Pancreas (tissue), 10 donors: ENCODE measurements around the gene SFTPB. TPM values are rescaled to one million over a fixed set of nuclear protein-coding genes. Genes with fewer than 3 reads are reported as not detected.

Experiments used
- ATAC-seq, 4 donors: fragments of 200-7000 bp; cut with Tn5 transposase; one replicate each; pipeline versions ENCODE4 v1.8.0 to v1.9.1; 2020; ENCODE audit warnings: mild to moderate bottlenecking in 4 of 4, moderate library complexity in 4 of 4
- DNase-seq, 6 donors: peaks; one replicate each; pipeline ENCODE4 v3.0.0-alpha.2; 2020
- FAIRE-seq: peaks from 2 replicates; lab custom pipeline; 2012; peaks lifted over from hg19 to GRCh38; lab: Jason Lieb, UNC
- H3K27ac ChIP-seq, 4 donors: fragments of 200-600 bp; sonication (generic); 1 replicate in 3 of 4; 2 replicates in 1 of 4; pipeline versions ENCODE4 v1.5.0 to v1.8.0; 2020
- H3K27me3 ChIP-seq, 4 donors: fragments of 200-600 bp; one replicate each; pipeline ENCODE4 v1.8.0; 2021
- H3K36me3 ChIP-seq, 3 donors: fragments of 200-600 bp; sonication (generic) in 1 of 3; one replicate each; pipeline versions ENCODE4 v1.5.0 to v1.8.0; 2020 to 2021
- H3K4me1 ChIP-seq, 3 donors: fragments of 200-600 bp; one replicate each; pipeline ENCODE4 v1.8.0; 2021
- H3K4me3 ChIP-seq, 4 donors: fragments of 200-600 bp; sonication (generic) in 2 of 4; one replicate each; pipeline versions ENCODE4 v1.5.0 to v1.8.0; 2020 to 2021
- H3K9me3 ChIP-seq, 4 donors: fragments of 200-600 bp; one replicate each; pipeline ENCODE4 v1.8.0; 2021
- WGBS, 2 donors: extraction: QIAGEN DNeasy Blood & Tissue Kit; methylation state at CpG; one replicate each; pipeline ENCODE4 v1.1.7; 2013; 5-methylcytosine and 5-hydroxymethylcytosine counted together
- intact Hi-C, 3 donors: fragments of 100-400 bp; cut with DNase I; formaldehyde crosslinking; loops; one replicate each; pipeline versions ENCODE4 v1.11.1 to v1.14.2; 2022
- polyA plus RNA-seq, 2 donors: library from polyadenylated mRNA; stranded (reverse); fragments of 200-250 nt; gene quantifications; one replicate each; pipeline ENCODE4 v1.2.3, GENCODE V29; 2013
- total RNA-seq, 6 donors: library from RNA; stranded (reverse); fragmentation: NEBNext Ultra II Directional in 4 of 6; extraction: Animal tissue kit (Norgen Biotek cat#: 25700) in 4 of 6; gene quantifications; one replicate each; pipeline versions ENCODE4 v1.2.1 to v1.2.4, GENCODE V29; 2021 to 2023
- TF ChIP-seq, protein P1 (sequence below), 4 donors: fragments of 200-600 bp; sonication (generic) in 3 of 4; IDR thresholded peaks; one replicate each; pipeline versions ENCODE4 v1.5.0 to v1.8.0; 2021; ENCODE audit warnings: antibody characterized with exemption in 4 of 4
- donor health status: healthy with polysubstance abuse.
- donor health status: DM: no; HTN: no; CAD: no; lungs with moderate emphysema.
- donor health status: DM: no; HTN: no; CAD: no.
- donor health status: control.
- donor health status: control.
- donor health status: Bipolar disorder and iron deficiency.
- donor health status: DM: yes; HTN: yes; CAD: no.
- donor health status: DM: no; HTN: no; CAD: no.
- donor health status: DM: no; HTN: no; CAD: no.
- donor health status: DM: yes; HTN: yes; CAD: no.

SFTPB gene
- total and polyA plus RNA-seq, 8 donors, result 0.14 to 21.6 (median 2.0) TPM; not detected in 4

DNA sequence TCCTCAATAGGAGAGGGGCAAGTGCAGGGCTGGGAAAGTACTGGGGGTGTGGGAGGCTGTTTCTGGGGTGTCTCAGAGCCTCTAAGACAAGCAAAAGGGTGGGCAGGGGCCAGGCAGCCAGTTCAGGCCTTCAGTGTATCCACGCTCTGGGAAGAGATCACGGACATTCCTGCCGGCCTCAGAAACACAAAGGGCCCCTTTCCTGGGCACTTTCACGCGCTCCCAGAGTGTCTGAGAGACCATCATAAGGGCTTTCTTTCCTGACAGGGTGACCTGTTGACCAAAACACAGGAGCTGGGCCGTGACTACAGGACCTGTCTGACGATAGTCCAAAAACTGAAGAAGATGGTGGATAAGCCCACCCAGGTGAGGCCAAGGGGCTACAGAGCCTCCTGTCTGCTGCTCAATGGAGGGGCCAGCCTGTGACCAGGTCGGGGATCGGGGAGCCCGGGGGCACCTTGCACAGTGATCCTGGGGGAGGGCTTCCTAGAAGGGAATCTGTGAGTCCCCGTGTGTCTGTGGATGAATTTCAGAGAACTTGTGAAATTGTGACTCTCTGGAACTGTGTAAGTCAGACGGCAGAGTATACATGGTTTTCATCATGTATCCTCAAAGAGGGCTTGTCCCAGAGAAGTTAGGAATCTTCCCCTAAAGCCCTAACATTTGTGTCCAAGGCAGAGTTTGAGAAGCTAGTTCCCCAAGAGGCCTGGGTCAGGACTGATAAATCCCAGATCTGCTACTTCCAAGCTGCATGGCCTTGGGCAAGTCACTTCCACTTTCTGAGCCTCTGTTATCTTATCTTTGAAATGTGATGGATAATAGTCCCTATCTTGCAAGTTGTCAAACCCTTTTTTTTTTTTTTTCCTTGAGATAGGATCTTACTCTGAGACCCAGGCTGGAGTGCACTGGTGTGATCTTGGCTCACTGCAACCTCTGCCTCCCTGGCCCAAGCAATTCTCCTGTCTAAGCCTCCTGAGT is 28.0 kb upstream of the SFTPB start:
- TF ChIP-seq, protein P1, sequence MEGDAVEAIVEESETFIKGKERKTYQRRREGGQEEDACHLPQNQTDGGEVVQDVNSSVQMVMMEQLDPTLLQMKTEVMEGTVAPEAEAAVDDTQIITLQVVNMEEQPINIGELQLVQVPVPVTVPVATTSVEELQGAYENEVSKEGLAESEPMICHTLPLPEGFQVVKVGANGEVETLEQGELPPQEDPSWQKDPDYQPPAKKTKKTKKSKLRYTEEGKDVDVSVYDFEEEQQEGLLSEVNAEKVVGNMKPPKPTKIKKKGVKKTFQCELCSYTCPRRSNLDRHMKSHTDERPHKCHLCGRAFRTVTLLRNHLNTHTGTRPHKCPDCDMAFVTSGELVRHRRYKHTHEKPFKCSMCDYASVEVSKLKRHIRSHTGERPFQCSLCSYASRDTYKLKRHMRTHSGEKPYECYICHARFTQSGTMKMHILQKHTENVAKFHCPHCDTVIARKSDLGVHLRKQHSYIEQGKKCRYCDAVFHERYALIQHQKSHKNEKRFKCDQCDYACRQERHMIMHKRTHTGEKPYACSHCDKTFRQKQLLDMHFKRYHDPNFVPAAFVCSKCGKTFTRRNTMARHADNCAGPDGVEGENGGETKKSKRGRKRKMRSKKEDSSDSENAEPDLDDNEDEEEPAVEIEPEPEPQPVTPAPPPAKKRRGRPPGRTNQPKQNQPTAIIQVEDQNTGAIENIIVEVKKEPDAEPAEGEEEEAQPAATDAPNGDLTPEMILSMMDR (IDR thresholded peaks at IDR 0.05), result no peak
- no peak for FAIRE-seq
- no peak for ATAC-seq
- Histone ChIP-seq H3K4me3 (no peak overlapping the region), H3K9me3 (no peaks in the 10 kb centered on the region), H3K27ac (no peak overlapping the region), H3K27me3 (no peaks in the 10 kb centered on the region), H3K4me1 (no peaks in the 10 kb centered on the region), H3K36me3 (no peaks in the 10 kb centered on the region)
- no peak for DNase-seq
- 83 to 92% methylated on average over 12 of the region's 12 CpGs for whole genome bisulfite sequencing, 2 donors
- intact Hi-C loops, result no loop called here

DNA sequence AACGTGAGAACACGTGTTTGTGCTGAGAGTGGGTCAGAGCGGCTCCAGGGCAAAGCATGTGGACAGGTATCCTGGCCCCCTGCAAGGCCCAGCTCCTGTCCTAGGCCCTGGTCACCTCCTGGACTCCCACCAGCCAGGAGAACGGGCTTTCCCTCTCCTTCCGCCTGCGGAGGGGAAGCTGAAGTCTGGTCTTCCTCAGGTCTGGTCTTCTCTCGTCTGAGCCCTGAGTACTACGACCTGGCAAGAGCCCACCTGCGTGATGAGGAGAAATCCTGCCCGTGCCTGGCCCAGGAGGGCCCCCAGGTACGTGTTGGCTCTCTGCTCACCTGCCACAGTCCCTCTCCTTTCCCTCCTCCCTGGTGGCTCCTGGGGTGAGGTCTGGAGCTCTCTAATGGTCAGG is 27.1 kb upstream of the SFTPB start:
- Histone ChIP-seq H3K27me3 (no peaks in the 10 kb centered on the region), H3K4me3 (no peak overlapping the region), H3K36me3 (no peaks in the 10 kb centered on the region), H3K4me1 (no peaks in the 10 kb centered on the region), H3K9me3 (no peaks in the 10 kb centered on the region), H3K27ac (no peak overlapping the region)
- intact Hi-C loops, result no loop called here
- DNase-seq, result no peak
- WGBS, 2 donors, result 83 to 90% methylated on average over 11 of the region's 11 CpGs
- no peak for FAIRE-seq
- ATAC-seq, result no peak
- TF ChIP-seq, protein P1 (IDR thresholded peaks at IDR 0.05), result no peak

DNA sequence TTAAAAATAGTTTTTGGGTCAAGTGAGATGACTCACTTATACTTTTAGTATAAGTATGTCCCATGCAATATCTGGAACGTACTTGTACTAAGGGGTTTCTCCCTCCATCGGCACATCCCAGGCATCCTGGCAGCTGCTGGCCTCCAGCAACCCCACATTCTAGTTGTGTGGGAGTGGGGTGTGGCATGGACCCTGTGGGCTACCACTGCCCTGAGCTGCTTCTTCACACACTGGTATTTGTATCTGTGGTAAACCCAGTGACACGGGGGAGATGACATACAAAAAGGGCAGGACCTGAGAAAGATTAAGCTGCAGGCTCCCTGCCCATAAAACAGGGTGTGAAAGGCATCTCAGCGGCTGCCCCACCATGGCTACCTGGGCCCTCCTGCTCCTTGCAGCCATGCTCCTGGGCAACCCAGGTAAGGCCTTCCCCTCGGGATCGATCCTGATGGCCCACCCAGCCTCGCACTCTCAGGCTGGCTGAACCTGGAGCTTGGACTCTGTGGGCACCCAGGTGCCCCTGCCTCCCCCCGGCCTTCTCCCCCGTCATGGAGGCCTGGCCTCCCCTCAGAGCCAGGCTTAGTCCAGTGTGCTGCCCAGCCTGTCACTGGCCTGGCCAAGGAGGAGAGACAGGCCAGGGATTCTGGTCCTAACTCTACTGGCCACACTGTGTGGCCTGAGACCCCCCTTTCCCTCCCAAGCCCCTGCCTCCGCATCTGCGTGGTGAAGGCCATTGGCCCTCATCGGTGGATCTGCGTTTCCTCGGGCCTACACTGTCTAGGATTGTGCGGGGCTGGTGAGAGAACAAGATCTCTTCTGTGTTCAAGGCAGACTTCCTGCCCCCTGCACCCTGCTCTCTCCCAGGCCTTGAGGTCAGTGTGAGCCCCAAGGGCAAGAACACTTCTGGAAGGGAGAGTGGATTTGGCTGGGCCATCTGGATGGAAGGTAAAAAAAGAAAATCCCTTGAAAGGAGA is 26.3 kb upstream of the SFTPB start, which contains the start of gene GNLY:
GNLY (plus strand) TSS at position 307 of the 974 bp plus-strand sequence; CDS start at position 368, 61 bp downstream.
- FAIRE-seq (no peak), ATAC-seq (no peak), DNase-seq (no peak)
- Histone ChIP-seq H3K36me3 (no peaks in the 10 kb centered on the region), H3K9me3 (no peaks in the 10 kb centered on the region), H3K4me3 (no peak within 1 kb of the TSS), H3K4me1 (no peaks in the 10 kb centered on the region), H3K27me3 (no peaks in the 10 kb centered on the region), H3K27ac (no peak within 1 kb of the TSS)
- 88 to 92% methylated on average over 15 of the region's 15 CpGs for WGBS, 2 donors
- TF ChIP-seq, protein P1 (IDR thresholded peaks at IDR 0.05), result no peak
- intact Hi-C loops, result no loop called here

DNA sequence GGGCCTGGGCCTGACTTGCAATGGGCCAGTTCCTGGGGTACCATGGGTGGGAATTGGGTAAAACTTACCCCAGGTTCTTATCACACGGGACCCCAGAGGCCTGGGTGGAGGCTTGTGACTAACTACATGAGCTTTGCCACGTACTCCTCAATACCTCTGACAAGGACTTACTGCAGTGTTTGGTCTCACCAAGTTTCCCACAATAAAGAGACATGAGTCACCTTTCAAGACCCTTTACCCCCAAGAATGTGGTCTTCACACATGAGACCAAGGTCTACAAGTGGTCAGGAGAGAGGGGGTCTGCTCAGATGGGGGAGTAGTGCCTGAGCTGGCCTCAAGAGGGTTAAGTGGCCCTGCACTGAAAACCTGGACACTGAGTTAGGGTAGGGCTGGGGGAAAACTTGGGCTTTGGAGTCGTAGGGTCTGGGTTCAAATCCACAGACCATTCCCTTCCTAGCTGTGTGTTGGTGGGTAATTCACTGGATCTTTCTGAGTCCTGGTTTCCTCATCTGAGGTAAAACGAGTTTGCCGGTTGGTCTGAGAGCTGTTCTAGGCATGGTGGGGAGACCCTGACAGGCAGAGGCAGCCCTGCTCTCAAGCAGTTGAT is 24.1 kb upstream of the SFTPB start:
- Histone ChIP-seq H3K4me1 (no peaks in the 10 kb centered on the region), H3K36me3 (no peaks in the 10 kb centered on the region), H3K9me3 (no peaks in the 10 kb centered on the region), H3K4me3 (no peak overlapping the region), H3K27ac (no peak overlapping the region), H3K27me3 (no peaks in the 10 kb centered on the region)
- intact Hi-C loops, result no loop called here
- no peak for ATAC-seq
- DNase-seq, result no peak
- WGBS, 2 donors, result 79 to 83% methylated on average over 5 of the region's 5 CpGs
- no peak for FAIRE-seq
- TF ChIP-seq, protein P1 (IDR thresholded peaks at IDR 0.05), result no peak
